Measurements from ENCODE around the gene PSMD1.

The PSMD1 gene

GRCh38 chr2:231170055-231170454 is 113.4 kb downstream of the PSMD1 start (continued):
- no peak for TF ChIP-seq ZNF626 (tag by site-specific recombination; IDR thresholded peaks at IDR 0.05)
- no peak for TF ChIP-seq MYNN (tag by site-specific recombination; IDR thresholded peaks at IDR 0.05; ENCODE audit: borderline replicate concordance)

- peaks cover 22 to 75% of the 10 kb centered on the region in 2 experiments for H3K36me3 ChIP-seq (ENCODE audit: control insufficient read depth in 2 of 2, insufficient read depth in 1 of 2, low read length in 2 of 2)
- TF ChIP-seq ZNF549 (tag by site-specific recombination; IDR thresholded peaks at IDR 0.05) (no peak), ZEB2 (tag by site-specific recombination; IDR thresholded peaks at IDR 0.05) (no peak), KLF7 (tag by site-specific recombination; IDR thresholded peaks at IDR 0.05; ENCODE audit: borderline replicate concordance) (no peak), SP7 (tag by site-specific recombination; IDR thresholded peaks at IDR 0.05) (0 out of 2 replicates have a peak, but pooled peaks have one; percentile 13), ZNF394 (tag by site-specific recombination; IDR thresholded peaks at IDR 0.05; ENCODE audit: borderline replicate concordance) (no peak)
- H3K27ac ChIP-seq (ENCODE audit: extremely low read depth, low read depth, low read length) = no peak overlapping the region
- no peak overlapping the region for H3K4me3 ChIP-seq (ENCODE audit: low read depth, low read length)
- POLR2A ChIA-PET = no interaction called here
- H3K9me3 ChIP-seq (ENCODE audit: control insufficient read depth, insufficient read depth, low read depth, low read length) = no peaks in the 10 kb centered on the region
- no peaks in the 10 kb centered on the region for H3K4me1 ChIP-seq (ENCODE audit: control insufficient read depth, insufficient read depth, low read length)
- CTCF ChIA-PET = interaction anchor here (2.1 kb wide), 1 partner anchor 68 kb away, joined by 6 read pairs; no protein-coding TSS in a partner anchor
Measured at GRCh38 chr2:231172025-231172424, 115.4 kb downstream of the PSMD1 start.

GRCh38 chr2:231174211-231174651 is 117.6 kb downstream of the PSMD1 start:
- Histone ChIP-seq H3K27ac (ENCODE audit: extremely low read depth, low read depth, low read length) (no peak overlapping the region), H3K4me3 (ENCODE audit: low read depth, low read length) (no peak overlapping the region)

GRCh38 chr2:231176066-231176465 is 119.4 kb downstream of the PSMD1 start:
- ChIA-PET CTCF (interaction anchor here (1.4 kb wide), 1 partner anchor 16 kb away, joined by 3 read pairs; no protein-coding TSS in a partner anchor), POLR2A (no interaction called here)
- Histone ChIP-seq H3K9me3 (ENCODE audit: control insufficient read depth, insufficient read depth, low read depth, low read length) (no peaks in the 10 kb centered on the region), H3K27ac (ENCODE audit: extremely low read depth, low read depth, low read length) (no peak overlapping the region), H3K36me3 (ENCODE audit: control insufficient read depth in 2 of 2, insufficient read depth in 1 of 2, low read length in 2 of 2) (peaks cover 15 to 39% of the 10 kb centered on the region in 2 experiments; a peak in 2 of 3 replicates), H3K4me1 (ENCODE audit: control insufficient read depth, insufficient read depth, low read length) (no peaks in the 10 kb centered on the region), H3K4me3 (ENCODE audit: low read depth, low read length) (no peak overlapping the region)
- TF ChIP-seq RBAK (tag by site-specific recombination; IDR thresholded peaks at IDR 0.05) (no peak), ZFP3 (tag by site-specific recombination; IDR thresholded peaks at IDR 0.05; ENCODE audit: low read depth) (no peak), ZNF341 (tag by site-specific recombination; IDR thresholded peaks at IDR 0.05; ENCODE audit: low read depth) (no peak), PRDM1 (tag by site-specific recombination; IDR thresholded peaks at IDR 0.05) (no peak), ZNF560 (tag by site-specific recombination; IDR thresholded peaks at IDR 0.05; ENCODE audit: borderline replicate concordance) (no peak), ZNF280C (tag by site-specific recombination; IDR thresholded peaks at IDR 0.05) (no peak), ZNF701 (tag by site-specific recombination; IDR thresholded peaks at IDR 0.05) (no peak), MEIS1 (CRISPR knock-in tag; IDR thresholded peaks at IDR 0.05; ENCODE audit: borderline replicate concordance) (no peak), ZSCAN30 (tag by site-specific recombination; IDR thresholded peaks at IDR 0.05) (no peak), HOXD13 (CRISPR knock-in tag; IDR thresholded peaks at IDR 0.05; ENCODE audit: borderline replicate concordance) (no peak), ZNF670 (tag by site-specific recombination; IDR thresholded peaks at IDR 0.05; ENCODE audit: low read depth) (no peak), ZNF2 (tag by site-specific recombination; IDR thresholded peaks at IDR 0.05) (no peak)

More at GRCh38 chr2:231174211-231174651, 117.6 kb downstream of the PSMD1 start:
- H3K9me3 ChIP-seq (ENCODE audit: control insufficient read depth, insufficient read depth, low read depth, low read length) = no peaks in the 10 kb centered on the region
- CTCF ChIA-PET = interaction anchor here (1.0 to 1.2 kb wide), 2 partner anchors 70 to 226 kb away, joined by 3 to 4 read pairs; no protein-coding TSS in a partner anchor
- H3K36me3 ChIP-seq (ENCODE audit: control insufficient read depth in 2 of 2, insufficient read depth in 1 of 2, low read length in 2 of 2) = peaks cover 22 to 57% of the 10 kb centered on the region in 2 experiments
- POLR2A ChIA-PET = interaction anchor here (0.7 kb wide), 1 partner anchor 10 kb away, joined by 3 read pairs; no protein-coding TSS in a partner anchor
- H3K4me1 ChIP-seq (ENCODE audit: control insufficient read depth, insufficient read depth, low read length) = no peaks in the 10 kb centered on the region
- TF ChIP-seq TCF7L2 (IDR thresholded peaks at IDR 0.05; ENCODE audit: borderline replicate concordance, low read depth, low read length) (no peak), PRDM10 (tag by site-specific recombination; IDR thresholded peaks at IDR 0.05) (peak; percentile 33; the same call in 1 of the 2 replicates)
